H1 (cell line): ENCODE measurements around the gene MPDZ. TPM values are rescaled to one million over a fixed set of nuclear protein-coding genes. Genes with fewer than 3 reads are reported as not detected.

Source experiments
- CTCF ChIA-PET: fragments of 300-600 bp; sonication (Branson Sonifier 250); formaldehyde crosslinking; loops from one replicate; lab custom pipeline; 2021; ENCODE audit not compliant: partially characterized antibody; lab: Charles Lee
- POLR2A ChIA-PET: fragments of 300-600 bp; sonication (Branson Sonifier 250); formaldehyde crosslinking; loops from one replicate; lab custom pipeline; 2021; ENCODE audit warnings: inconsistent platforms; ENCODE audit not compliant: partially characterized antibody; lab: Charles Lee
- DNase-seq, 2 experiments: peaks; one replicate each; pipeline versions ENCODE4 v3.0.0 to v3.0.0-alpha.2; 2010 to 2022; ENCODE audit warnings: low spot score in 2 of 2, low read depth in 1 of 2, mixed read lengths in 1 of 2
- FAIRE-seq: peaks from 2 replicates; lab custom pipeline; 2011; peaks lifted over from hg19 to GRCh38; lab: Jason Lieb, UNC
- H2AFZ ChIP-seq: 2 replicates; pipeline ENCODE4 v1.8.1; 2012; ENCODE audit warnings: low read length, inconsistent platforms
- H2AK5ac ChIP-seq: 2 replicates; pipeline ENCODE4 v1.6.1; 2013; ENCODE audit warnings: low read depth, low read length
- H2BK120ac ChIP-seq: replicated peaks from 2 replicates; pipeline ENCODE3; 2013; ENCODE audit warnings: low read depth, low read length, inconsistent platforms
- H2BK12ac ChIP-seq: 2 replicates; pipeline ENCODE4 v1.6.1; 2013; ENCODE audit warnings: low read depth, low read length
- H2BK15ac ChIP-seq: 2 replicates; pipeline ENCODE4 v1.6.1; 2013; ENCODE audit warnings: low read length
- H2BK20ac ChIP-seq: 2 replicates; pipeline ENCODE4 v1.6.1; 2013; ENCODE audit warnings: low read length
- H2BK5ac ChIP-seq: 2 replicates; pipeline ENCODE4 v1.6.1; 2013; ENCODE audit warnings: low read depth, low read length
- H3K14ac ChIP-seq: 2 replicates; pipeline ENCODE4 v1.6.1; 2013; ENCODE audit warnings: inconsistent platforms; ENCODE audit not compliant: insufficient read length
- H3K18ac ChIP-seq: 2 replicates; pipeline ENCODE4 v1.6.1; 2013; ENCODE audit warnings: low read length; ENCODE audit errors: extremely low read depth
- H3K23ac ChIP-seq: 2 replicates; pipeline ENCODE4 v1.6.1; 2013; ENCODE audit warnings: inconsistent platforms; ENCODE audit not compliant: insufficient read length
- H3K23me2 ChIP-seq: 2 replicates; pipeline ENCODE4 v1.6.1; 2013; ENCODE audit warnings: low read depth, low read length
- H3K27ac ChIP-seq: 2 replicates; pipeline ENCODE4 v1.6.1; 2011; ENCODE audit warnings: low read depth, low read length, inconsistent platforms
- H3K27me3 ChIP-seq, 4 experiments: replicated peaks in 1 of 4; 1 replicate in 1 of 4; 2 replicates in 3 of 4; pipeline versions ENCODE4 v1.6.1 to v1.8.1; 2011 to 2013; ENCODE audit warnings: low read length in 3 of 4, mild to moderate bottlenecking in 3 of 4, inconsistent platforms in 2 of 4, mixed read lengths in 2 of 4, moderate library complexity in 1 of 4; ENCODE audit not compliant: control insufficient read depth in 3 of 4, insufficient read depth in 3 of 4; ENCODE audit errors: extremely low read depth in 1 of 4
- H3K36me3 ChIP-seq, 4 experiments: 2 replicates each; pipeline versions ENCODE4 v1.6.1 to v1.8.1; 2011 to 2013; ENCODE audit warnings: mild to moderate bottlenecking in 4 of 4, low read length in 3 of 4, moderate library complexity in 2 of 4, control low read depth in 1 of 4, inconsistent platforms in 1 of 4; ENCODE audit not compliant: insufficient read depth in 4 of 4, control insufficient read depth in 2 of 4
- H3K4ac ChIP-seq: replicated peaks from 2 replicates; pipeline ENCODE3; 2013; ENCODE audit warnings: low read length, low read depth, mixed read lengths, inconsistent platforms; ENCODE audit not compliant: insufficient read length
- H3K4me1 ChIP-seq, 4 experiments: replicated peaks in 1 of 4; 1 replicate in 1 of 4; 2 replicates in 3 of 4; pipeline versions ENCODE4 v1.6.1 to v1.8.1; 2011 to 2013; ENCODE audit warnings: low read length in 3 of 4, inconsistent platforms in 2 of 4, mixed read lengths in 1 of 4; ENCODE audit not compliant: insufficient read depth in 4 of 4, control insufficient read depth in 3 of 4
- H3K4me2 ChIP-seq, 2 experiments: 2 replicates each; pipeline versions ENCODE4 v1.6.1 to v1.8.1; 2011 to 2013; ENCODE audit warnings: low read depth in 2 of 2, low read length in 2 of 2, control low read depth in 1 of 2, inconsistent platforms in 1 of 2, mild to moderate bottlenecking in 1 of 2; ENCODE audit not compliant: insufficient read depth in 1 of 2
- H3K4me3 ChIP-seq, 4 experiments: fragments of 200-600, 300-600 bp in 1 of 4; sonication (generic), shearing (Covaris generic), sonication (Bioruptor Twin) in 1 of 4; 2 replicates each; pipeline versions ENCODE4 v1.5.1 to v1.8.1; 2011 to 2016; ENCODE audit warnings: low read length in 4 of 4, low read depth in 3 of 4, control low read depth in 2 of 4, inconsistent platforms in 2 of 4, mild to moderate bottlenecking in 2 of 4, mixed read lengths in 1 of 4, moderate library complexity in 1 of 4; ENCODE audit not compliant: insufficient read depth in 2 of 4; ENCODE audit errors: extremely low read depth in 1 of 4
- H3K56ac ChIP-seq: replicated peaks from 2 replicates; pipeline ENCODE3; 2013; ENCODE audit warnings: low read depth, mild to moderate bottlenecking, mixed read lengths, low read length, inconsistent platforms; ENCODE audit not compliant: insufficient read length
- H3K79me1 ChIP-seq: 2 replicates; pipeline ENCODE4 v1.6.1; 2013; ENCODE audit warnings: low read depth, low read length, control low read depth
- H3K79me2 ChIP-seq, 2 experiments: 2 replicates each; pipeline versions ENCODE4 v1.6.1 to v1.8.1; 2012 to 2013; ENCODE audit warnings: low read length in 2 of 2, mild to moderate bottlenecking in 2 of 2, inconsistent platforms in 1 of 2; ENCODE audit not compliant: insufficient read depth in 2 of 2, control insufficient read depth in 1 of 2
- H3K9ac ChIP-seq, 4 experiments: replicated peaks in 1 of 4; 1 replicate in 1 of 4; 2 replicates in 3 of 4; pipeline versions ENCODE4 v1.6.1 to v1.8.1; 2011 to 2013; ENCODE audit warnings: low read depth in 3 of 4, low read length in 3 of 4, control low read depth in 2 of 4, mild to moderate bottlenecking in 2 of 4, moderate library complexity in 2 of 4, inconsistent platforms in 1 of 4; ENCODE audit errors: extremely low read depth in 1 of 4
- H3K9me3 ChIP-seq, 2 experiments: 2 replicates each; pipeline versions ENCODE4 v1.6.1 to v1.8.1; 2012 to 2013; ENCODE audit warnings: mild to moderate bottlenecking in 2 of 2, moderate library complexity in 2 of 2, control low read depth in 1 of 2, inconsistent platforms in 1 of 2, low read depth in 1 of 2, low read length in 1 of 2, mixed read lengths in 1 of 2; ENCODE audit not compliant: insufficient read depth in 2 of 2
- H4K20me1 ChIP-seq, 2 experiments: replicated peaks in 1 of 2; 2 replicates each; pipeline versions ENCODE3 to v1.8.1; 2011 to 2013; ENCODE audit warnings: inconsistent platforms in 2 of 2, low read length in 2 of 2, mild to moderate bottlenecking in 1 of 2; ENCODE audit not compliant: insufficient read depth in 2 of 2, control insufficient read depth in 1 of 2
- H4K5ac ChIP-seq: 2 replicates; pipeline ENCODE4 v1.6.1; 2013; ENCODE audit warnings: low read length, low read depth, mixed read lengths, inconsistent platforms; ENCODE audit not compliant: insufficient read length
- H4K8ac ChIP-seq: 2 replicates; pipeline ENCODE4 v1.8.0; 2013; ENCODE audit warnings: mild to moderate bottlenecking, moderate library complexity, low read length, inconsistent platforms; ENCODE audit not compliant: insufficient read depth; ENCODE audit errors: extremely low read depth
- H4K91ac ChIP-seq: replicated peaks from 2 replicates; pipeline ENCODE3; 2013; ENCODE audit warnings: low read length, mixed read lengths, inconsistent platforms; ENCODE audit not compliant: insufficient read length
- HDAC2 ChIP-seq, 2 experiments: fragments of 300-600 bp in 1 of 2; sonication (generic) in 1 of 2; IDR thresholded peaks; 2 replicates each; pipeline ENCODE4 v1.6.1; 2011 to 2012; ENCODE audit warnings: low read depth in 2 of 2, low read length in 2 of 2, mild to moderate bottlenecking in 2 of 2, moderate library complexity in 2 of 2, borderline replicate concordance in 1 of 2, inconsistent platforms in 1 of 2
- KDM4A ChIP-seq: IDR thresholded peaks from one replicate; pipeline ENCODE4 v1.7.1; 2012; ENCODE audit warnings: low read depth, mild to moderate bottlenecking, moderate library complexity, low read length, inconsistent platforms; ENCODE audit not compliant: severe bottlenecking
- NRF1 ChIP-seq: IDR thresholded peaks from 2 replicates; pipeline ENCODE4 v1.6.1; 2011; ENCODE audit warnings: mild to moderate bottlenecking, low read depth, low read length, improper control_type of control experiment
- PHF8 ChIP-seq: fragments of 200-600 bp; sonication (generic); conservative IDR thresholded peaks from 2 replicates; pipeline ENCODE4 v1.7.1; 2012; ENCODE audit warnings: low read depth, mild to moderate bottlenecking, inconsistent platforms, low read length, moderate library complexity
- RAD21 ChIP-seq, 2 experiments: IDR thresholded peaks in 1 of 2; conservative IDR thresholded peaks in 1 of 2; 2 replicates each; pipeline ENCODE4 v1.6.1; 2011; ENCODE audit warnings: low read depth in 2 of 2, low read length in 2 of 2, improper control_type of control experiment in 1 of 2, inconsistent platforms in 1 of 2, mild to moderate bottlenecking in 1 of 2, moderate library complexity in 1 of 2
- RBBP5 ChIP-seq: IDR thresholded peaks from 2 replicates; pipeline ENCODE4 v1.7.1; 2012; ENCODE audit warnings: low read depth, mild to moderate bottlenecking, inconsistent platforms, low read length, moderate library complexity, borderline replicate concordance
- SAP30 ChIP-seq: fragments of 300-600 bp; sonication (generic); IDR thresholded peaks from 2 replicates; pipeline ENCODE4 v1.7.1; 2012; ENCODE audit warnings: low read length, moderate library complexity, mild to moderate bottlenecking, inconsistent platforms; ENCODE audit not compliant: insufficient read depth, insufficient replicate concordance
- SIX5 ChIP-seq: IDR thresholded peaks from 2 replicates; pipeline ENCODE4 v1.6.1; 2011; ENCODE audit warnings: mild to moderate bottlenecking, low read depth, low read length
- SP2 ChIP-seq: IDR thresholded peaks from 2 replicates; pipeline ENCODE4 v1.6.1; 2012; ENCODE audit warnings: mild to moderate bottlenecking, low read length, inconsistent platforms
- TCF12 ChIP-seq: IDR thresholded peaks from 2 replicates; pipeline ENCODE4 v1.6.1; 2011; ENCODE audit warnings: low read depth, mild to moderate bottlenecking, low read length
- WGBS, 2 experiments: shearing (Covaris generic) in 1 of 2; methylation state at CpG; one replicate each; pipeline versions ENCODE4 v1.1.6 to v1.1.7; 2013 to 2015; ENCODE audit warnings: low lambda C conversion rate in 2 of 2, mixed read lengths in 2 of 2, inconsistent platforms in 1 of 2, low coverage in 1 of 2, missing lambda C conversion rate in 1 of 2; ENCODE audit not compliant: insufficient replicate concordance in 2 of 2, insufficient coverage in 1 of 2, insufficient read length in 1 of 2; ENCODE audit errors: extremely low coverage in 1 of 2, missing lambda C conversion rate in 1 of 2; 5-methylcytosine and 5-hydroxymethylcytosine counted together
- polyA plus RNA-seq, 7 experiments: library from polyadenylated mRNA; depleted of rRNA in 3 of 7; stranded (reverse) in 5 of 7; unstranded in 2 of 7; fragments of >200 nt in 5 of 7; fragments of 200-250 nt in 2 of 7; gene quantifications; 1 replicate in 5 of 7; 2 replicates in 1 of 7; 4 replicates in 1 of 7; pipeline versions ENCODE4 v1.2.1 to v1.2.3, GENCODE V29; 2011 to 2013; ENCODE audit warnings: missing spikeins in 2 of 7, mixed read lengths in 2 of 7
- total RNA-seq: library from RNA; stranded (reverse); fragmentation: NEBNext Ultra II Directional; extraction: Animal tissue kit (Norgen Biotek cat#: 25700); gene quantifications from 2 replicates; pipeline ENCODE4 v1.2.1, GENCODE V29; 2021
- TF ChIP-seq, protein P1 (sequence below): IDR thresholded peaks from 2 replicates; pipeline ENCODE4 v1.6.1; 2012; ENCODE audit warnings: low read length, inconsistent platforms

Gene MPDZ
- total and polyA plus RNA-seq, 2 of the 8 experiments (the other 6 are each of a cell fraction or from before 2014, with no cell fraction given): 14.6 to 39.4 TPM

DNA sequence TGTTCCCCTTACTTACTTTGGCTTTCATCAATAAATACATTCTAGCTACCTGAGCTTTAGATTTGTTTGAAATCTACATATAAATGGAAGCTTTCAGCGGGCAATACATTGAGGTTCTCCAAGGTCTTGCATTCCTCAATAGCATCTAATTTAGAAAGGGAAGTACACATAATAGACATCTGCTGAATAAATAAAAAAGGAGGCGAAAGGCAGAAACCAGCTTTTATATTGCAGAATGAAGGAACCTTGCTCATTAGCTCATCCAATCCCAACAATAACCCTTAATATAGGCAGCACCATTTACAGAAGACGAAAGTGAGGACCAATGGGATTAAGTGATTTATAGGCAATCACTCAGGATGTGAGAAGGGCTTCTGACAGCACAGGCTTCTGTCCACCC is 147.5 kb downstream of the MPDZ start:
- H3K56ac ChIP-seq: no peak overlapping the region
- no peak overlapping the region for H2BK12ac ChIP-seq
- CTCF ChIA-PET: interaction anchor here (1.5 kb wide), 1 partner anchor 10 kb away, joined by 3 read pairs; no protein-coding TSS in a partner anchor
- H3K36me3 ChIP-seq: peaks cover 9 to 33% (median 12%) of the 10 kb centered on the region in 4 experiments; a peak in 7 of 8 replicates
- WGBS, 2 experiments: 83% methylated on average over 3 of the region's 3 CpGs; no CpG with 5 or more reads in 1 of the 2 experiments
- H2AFZ ChIP-seq: no peak overlapping the region
- H3K27me3 ChIP-seq: no peaks in the 10 kb centered on the region
- H3K14ac ChIP-seq: no peak overlapping the region
- no peak overlapping the region for H3K23ac ChIP-seq
- H3K4me2 ChIP-seq: no peak overlapping the region
- H3K79me1 ChIP-seq: no peaks in the 10 kb centered on the region
- no peaks in the 10 kb centered on the region for H3K9me3 ChIP-seq
- no peak overlapping the region for H2BK120ac ChIP-seq
- H2BK15ac ChIP-seq: no peak overlapping the region
- no peak for DNase-seq
- no peak overlapping the region for H3K18ac ChIP-seq
- POLR2A ChIA-PET: no interaction called here
- H4K91ac ChIP-seq: no peak overlapping the region
- H3K27ac ChIP-seq: no peak overlapping the region
- no peak for TF ChIP-seq NRF1
- TF ChIP-seq, protein P1, sequence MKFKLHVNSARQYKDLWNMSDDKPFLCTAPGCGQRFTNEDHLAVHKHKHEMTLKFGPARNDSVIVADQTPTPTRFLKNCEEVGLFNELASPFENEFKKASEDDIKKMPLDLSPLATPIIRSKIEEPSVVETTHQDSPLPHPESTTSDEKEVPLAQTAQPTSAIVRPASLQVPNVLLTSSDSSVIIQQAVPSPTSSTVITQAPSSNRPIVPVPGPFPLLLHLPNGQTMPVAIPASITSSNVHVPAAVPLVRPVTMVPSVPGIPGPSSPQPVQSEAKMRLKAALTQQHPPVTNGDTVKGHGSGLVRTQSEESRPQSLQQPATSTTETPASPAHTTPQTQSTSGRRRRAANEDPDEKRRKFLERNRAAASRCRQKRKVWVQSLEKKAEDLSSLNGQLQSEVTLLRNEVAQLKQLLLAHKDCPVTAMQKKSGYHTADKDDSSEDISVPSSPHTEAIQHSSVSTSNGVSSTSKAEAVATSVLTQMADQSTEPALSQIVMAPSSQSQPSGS: no peak
- TF ChIP-seq HDAC2 (IDR thresholded peaks at IDR 0.05; ENCODE audit: borderline replicate concordance in 1 of 2, low read depth in 2 of 2, low read length in 2 of 2): no peak
- TF ChIP-seq SP2: no peak
- no peak for TF ChIP-seq RBBP5
- TF ChIP-seq SAP30: no peak
- no peak for TF ChIP-seq RAD21 (IDR thresholded peaks at IDR 0.05 in 1 of 2, conservative IDR thresholded peaks at IDR 0.05 in 1 of 2; ENCODE audit: low read depth in 2 of 2, low read length in 2 of 2)
- TF ChIP-seq PHF8: no peak
- TF ChIP-seq KDM4A: no peak
- TF ChIP-seq SIX5: no peak
- TF ChIP-seq TCF12: no peak
- no peak overlapping the region for H4K8ac ChIP-seq
- H4K20me1 ChIP-seq: no peaks in the 10 kb centered on the region
- H3K79me2 ChIP-seq: no peaks in the 10 kb centered on the region
- no peak overlapping the region for H4K5ac ChIP-seq
- H2AK5ac ChIP-seq: no peak overlapping the region
- no peaks in the 10 kb centered on the region; the same call in 1 of the 2 replicates for H3K23me2 ChIP-seq
- no peak overlapping the region for H3K9ac ChIP-seq
- no peak overlapping the region for H2BK20ac ChIP-seq
- no peak overlapping the region for H2BK5ac ChIP-seq
- FAIRE-seq: no peak
- peaks cover 0 to 2% (median 0%) of the 10 kb centered on the region in 4 experiments; a peak in 1 of 7 replicates for H3K4me1 ChIP-seq
- no peak overlapping the region for H3K4ac ChIP-seq
- H3K4me3 ChIP-seq: no peak overlapping the region
